ENCODE results near the gene SH2D4B. TPM values are rescaled to one million over a fixed set of nuclear protein-coding genes. Genes with fewer than 3 reads are reported as not detected.

SH2D4B gene
- total and polyA plus RNA-seq, 2 of the 13 experiments (the other 11 are each of a cell fraction or from before 2014, with no cell fraction given) = not detected

GRCh38 chr10:80504158-80504811, 33.4 kb upstream of the SH2D4B start:
- peak overlapping the region; percentile 58 for H3K27ac ChIP-seq (ENCODE audit: extremely low read length, insufficient read depth, low read length)
- FAIRE-seq (no peak), DNase-seq (ENCODE audit: low spot score) (no peak), ATAC-seq (peak; percentile 24)
- peaks cover 59% of the 10 kb centered on the region for H3K79me2 ChIP-seq (ENCODE audit: insufficient read depth, low read length)
- peaks cover 84% of the 10 kb centered on the region for H3K4me1 ChIP-seq (ENCODE audit: insufficient read depth, low read length)
- peak overlapping the region; percentile 37; the same call in 1 of the 2 replicates for H3K4me2 ChIP-seq (ENCODE audit: low read depth, low read length)
- H4K20me1 ChIP-seq (ENCODE audit: insufficient read depth, low read length) = peaks cover 10% of the 10 kb centered on the region; the same call in 1 of the 2 replicates
- in situ Hi-C loops (cut with HindIII; ENCODE audit: extremely low pct_ligation_motif_present, low pct_unique_long_range_greater_than_20kb) = loop anchor here (5.0 to 25.0 kb wide), 2 partner anchors 47 to 242 kb away; no protein-coding TSS in a partner anchor
- WGBS (ENCODE audit: low lambda C conversion rate) = 80% methylated on average over 5 of the region's 7 CpGs
- H3K9ac ChIP-seq (ENCODE audit: insufficient read depth, low read depth, low read length) = peak overlapping the region; percentile 24; the same call in 1 of the 2 replicates
- ChIA-PET POLR2A (interaction anchor here (1.0 to 3.9 kb wide), 11 partner anchors 11 to 97 kb away, joined by 3 to 58 read pairs (median 9); partner anchors contain the start of gene PRXL2A), CTCF (ENCODE audit: low intra/inter-chr PET ratio, low total read pairs) (interaction anchor here (1.8 to 3.2 kb wide), 2 partner anchors 59 to 121 kb away, joined by 9 to 65 read pairs; no protein-coding TSS in a partner anchor)
- peak overlapping the region in 1 of 3 experiments; percentile 7; a peak in 1 of 6 replicates for H3K4me3 ChIP-seq (replicated peaks in 1 of 3; ENCODE audit: insufficient read depth in 1 of 3, low read depth in 2 of 3, low read length in 3 of 3)
- no TSS peak for BruUV-seq (replicated peaks)
- H3K27me3 ChIP-seq (ENCODE audit: control insufficient read depth in 1 of 2, insufficient read depth in 2 of 2, low read length in 2 of 2) = no peaks in the 10 kb centered on the region
- H3K9me3 ChIP-seq (ENCODE audit: low read length) = no peaks in the 10 kb centered on the region
- H2AFZ ChIP-seq (ENCODE audit: low read length) = no peak overlapping the region
- H3K36me3 ChIP-seq (replicated peaks in 1 of 2; ENCODE audit: control insufficient read depth in 1 of 2, insufficient read depth in 2 of 2, low read length in 2 of 2) = peaks cover 10 to 18% of the 10 kb centered on the region in 2 experiments
- intact Hi-C loops (cut with micrococcal nuclease; ENCODE audit: unreplicated experiment) = loop anchor here (2.0 kb wide), 1 partner anchor 121 kb away; no protein-coding TSS in a partner anchor
- TF ChIP-seq THRA (CRISPR knock-in tag; IDR thresholded peaks at IDR 0.05; ENCODE audit: borderline replicate concordance) (peak; percentile 67; the same call in 1 of the 2 replicates), HDAC1 (CRISPR knock-in tag; IDR thresholded peaks at IDR 0.05) (peak; percentile 31; the same call in 1 of the 2 replicates), ZBTB38 (CRISPR knock-in tag; IDR thresholded peaks at IDR 0.05) (peak; percentile 55; the same call in 1 of the 2 replicates), HOXA5 (CRISPR knock-in tag; IDR thresholded peaks at IDR 0.05) (no peak), KDM2A (CRISPR knock-in tag; IDR thresholded peaks at IDR 0.05; ENCODE audit: borderline replicate concordance, low read depth) (0 out of 2 replicates have a peak, but pooled peaks have one; percentile 32), MXD4 (CRISPR knock-in tag; IDR thresholded peaks at IDR 0.05) (peak; percentile 61; the same call in 1 of the 2 replicates), BORCS8-MEF2B (CRISPR knock-in tag; IDR thresholded peaks at IDR 0.05) (0 out of 2 replicates have a peak, but pooled peaks have one; percentile 39), MEIS2 (CRISPR knock-in tag; IDR thresholded peaks at IDR 0.05) (0 out of 2 replicates have a peak, but pooled peaks have one; percentile 27), RXRA (CRISPR knock-in tag; IDR thresholded peaks at IDR 0.05) (peak; percentile 20; the same call in 1 of the 2 replicates), AHDC1 (CRISPR knock-in tag; IDR thresholded peaks at IDR 0.05; ENCODE audit: borderline replicate concordance) (0 out of 2 replicates have a peak, but pooled peaks have one; percentile 47), ETV5 (CRISPR knock-in tag; IDR thresholded peaks at IDR 0.05; ENCODE audit: borderline replicate concordance) (peak; percentile 46; the same call in 1 of the 2 replicates), MTERF4 (CRISPR knock-in tag; IDR thresholded peaks at IDR 0.05) (no peak), NFE2L2 (IDR thresholded peaks at IDR 0.05; ENCODE audit: low read length) (no peak), MXD1 (CRISPR knock-in tag; IDR thresholded peaks at IDR 0.05) (0 out of 2 replicates have a peak, but pooled peaks have one; percentile 55)

Measured in HepG2 (cell line).